Measurements from ENCODE around the gene AQP1.

Gene AQP1

GRCh38 chr7:30911561-30911969, at the start of gene AQP1:
AQP1 (plus strand) TSS chr7:30911853; CDS start chr7:30911910, 57 bp downstream.
- TF ChIP-seq, protein P1, sequence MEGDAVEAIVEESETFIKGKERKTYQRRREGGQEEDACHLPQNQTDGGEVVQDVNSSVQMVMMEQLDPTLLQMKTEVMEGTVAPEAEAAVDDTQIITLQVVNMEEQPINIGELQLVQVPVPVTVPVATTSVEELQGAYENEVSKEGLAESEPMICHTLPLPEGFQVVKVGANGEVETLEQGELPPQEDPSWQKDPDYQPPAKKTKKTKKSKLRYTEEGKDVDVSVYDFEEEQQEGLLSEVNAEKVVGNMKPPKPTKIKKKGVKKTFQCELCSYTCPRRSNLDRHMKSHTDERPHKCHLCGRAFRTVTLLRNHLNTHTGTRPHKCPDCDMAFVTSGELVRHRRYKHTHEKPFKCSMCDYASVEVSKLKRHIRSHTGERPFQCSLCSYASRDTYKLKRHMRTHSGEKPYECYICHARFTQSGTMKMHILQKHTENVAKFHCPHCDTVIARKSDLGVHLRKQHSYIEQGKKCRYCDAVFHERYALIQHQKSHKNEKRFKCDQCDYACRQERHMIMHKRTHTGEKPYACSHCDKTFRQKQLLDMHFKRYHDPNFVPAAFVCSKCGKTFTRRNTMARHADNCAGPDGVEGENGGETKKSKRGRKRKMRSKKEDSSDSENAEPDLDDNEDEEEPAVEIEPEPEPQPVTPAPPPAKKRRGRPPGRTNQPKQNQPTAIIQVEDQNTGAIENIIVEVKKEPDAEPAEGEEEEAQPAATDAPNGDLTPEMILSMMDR (IDR thresholded peaks at IDR 0.05; ENCODE audit: low read depth, low read length): no peak; the same call in 1 of the 2 replicates
- no peak for DNase-seq (ENCODE audit: extremely low read depth, low read depth)

GRCh38 chr7:30862995-30863705, 48.5 kb upstream of the AQP1 start:
- DNase-seq (ENCODE audit: extremely low read depth, low read depth): no peak
- TF ChIP-seq, protein P1 (IDR thresholded peaks at IDR 0.05; ENCODE audit: low read depth, low read length): no peak

DNA sequence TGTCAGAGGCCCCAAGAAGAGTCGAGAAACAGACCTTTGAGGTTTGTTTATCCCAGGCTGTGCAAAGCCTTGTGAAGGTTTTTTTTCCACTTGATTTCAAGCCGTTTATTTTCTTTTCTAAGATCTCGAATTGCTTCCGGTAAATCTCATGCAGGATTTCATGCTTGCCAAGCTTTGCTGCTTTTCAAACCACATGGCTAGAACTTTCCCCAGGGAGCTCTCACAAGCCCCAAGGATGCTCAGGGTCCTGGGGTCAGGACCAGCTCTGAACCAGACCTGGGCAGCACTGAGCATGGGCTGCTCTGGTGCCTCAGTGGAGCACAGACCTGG, 48.0 kb upstream of the AQP1 start:
- TF ChIP-seq, protein P1 (IDR thresholded peaks at IDR 0.05; ENCODE audit: low read depth, low read length): no peak
- DNase-seq (ENCODE audit: extremely low read depth, low read depth): peak; percentile 48

- TF ChIP-seq, protein P1 (IDR thresholded peaks at IDR 0.05; ENCODE audit: low read depth, low read length): no peak
- DNase-seq (ENCODE audit: extremely low read depth, low read depth): no peak
Measured at GRCh38 chr7:30864101-30864500, 47.6 kb upstream of the AQP1 start.

- TF ChIP-seq, protein P1 (IDR thresholded peaks at IDR 0.05; ENCODE audit: low read depth, low read length): no peak
- DNase-seq (ENCODE audit: extremely low read depth, low read depth): no peak
Measured at GRCh38 chr7:30865076-30865475, 46.6 kb upstream of the AQP1 start.

GRCh38 chr7:30865821-30866220, 45.8 kb upstream of the AQP1 start:
- no peak for DNase-seq (ENCODE audit: extremely low read depth, low read depth)
- TF ChIP-seq, protein P1 (IDR thresholded peaks at IDR 0.05; ENCODE audit: low read depth, low read length): no peak

- TF ChIP-seq, protein P1 (IDR thresholded peaks at IDR 0.05; ENCODE audit: low read depth, low read length): no peak
- no peak for DNase-seq (ENCODE audit: extremely low read depth, low read depth)
Measured at GRCh38 chr7:30866939-30867338, 44.7 kb upstream of the AQP1 start.

Measured in AG09319 (cell line).